ENCODE results near the gene CLEC16A.

Gene CLEC16A

GRCh38 chr16:11117576-11118211 lies 173.3 kb downstream of the CLEC16A start:
- Histone ChIP-seq H3K36me3 (ENCODE audit: control insufficient read depth, insufficient read depth, low read length) (no peaks in the 10 kb centered on the region), H4K8ac (ENCODE audit: low read depth, low read length) (no peak overlapping the region)
- no CpG with 5 or more reads among the region's 5 CpGs for WGBS (ENCODE audit: extremely low coverage, insufficient coverage, low lambda C conversion rate)

DNA sequence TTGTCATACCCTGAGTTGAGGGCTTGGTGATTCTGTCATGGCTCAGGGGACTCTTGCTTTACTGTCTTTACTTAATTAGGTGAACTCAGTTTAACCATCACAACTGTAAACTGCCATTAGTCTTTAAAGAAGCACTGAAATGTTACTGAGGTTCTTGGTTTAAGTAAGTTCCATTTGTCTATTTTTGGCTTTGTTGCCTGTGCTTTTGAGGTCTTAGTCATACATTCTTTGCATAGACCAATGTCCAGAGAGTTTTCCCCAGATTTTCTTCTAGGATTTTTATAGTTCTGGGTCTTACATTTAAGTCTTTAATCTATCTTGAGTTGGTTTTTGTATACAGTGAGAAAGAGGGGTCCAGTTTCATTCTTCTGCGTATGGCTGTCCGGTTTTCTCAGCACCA lies 174.1 kb downstream of the CLEC16A start:
- H3K79me1 ChIP-seq (ENCODE audit: low read length) = no peaks in the 10 kb centered on the region
- H3K23ac ChIP-seq (ENCODE audit: low read length) = no peak overlapping the region
- WGBS (ENCODE audit: extremely low coverage, insufficient coverage, low lambda C conversion rate) = no CpG with 5 or more reads among the region's 2 CpGs
- no peak overlapping the region for H2BK120ac ChIP-seq (ENCODE audit: low read depth, low read length)
- H3K4me2 ChIP-seq (ENCODE audit: low read length) = no peak overlapping the region
- H3K4me3 ChIP-seq (ENCODE audit: low read length) = no peak overlapping the region
- H3K4me1 ChIP-seq (ENCODE audit: control insufficient read depth, low read depth, low read length) = peaks cover 4% of the 10 kb centered on the region
- DNase-seq = no peak
- H3K56ac ChIP-seq (ENCODE audit: low read length) = no peak overlapping the region
- H3K9ac ChIP-seq (ENCODE audit: low read length) = no peak overlapping the region
- H2BK15ac ChIP-seq (replicated peaks; ENCODE audit: low read depth) = no peak overlapping the region
- no peak overlapping the region for H2AK5ac ChIP-seq (ENCODE audit: low read length)
- no peak overlapping the region for H4K8ac ChIP-seq (ENCODE audit: low read depth, low read length)
- no peaks in the 10 kb centered on the region for H3K27me3 ChIP-seq (ENCODE audit: insufficient read depth, low read length, poor library complexity)
- no peak overlapping the region for H4K5ac ChIP-seq (ENCODE audit: low read length)
- H3K4ac ChIP-seq (ENCODE audit: low read depth, low read length) = no peak overlapping the region
- no peak overlapping the region for H3K27ac ChIP-seq (ENCODE audit: low read depth, low read length)
- H3K79me2 ChIP-seq (ENCODE audit: control insufficient read depth, insufficient read depth, low read length) = no peaks in the 10 kb centered on the region
- no peak overlapping the region for H3K18ac ChIP-seq (ENCODE audit: low read length)
- no peak overlapping the region for H2BK5ac ChIP-seq (ENCODE audit: low read length)
- no peaks in the 10 kb centered on the region for H3K36me3 ChIP-seq (ENCODE audit: control insufficient read depth, insufficient read depth, low read length)

More at GRCh38 chr16:11117576-11118211, 173.3 kb downstream of the CLEC16A start:
- H3K4ac ChIP-seq (ENCODE audit: low read depth, low read length) = no peak overlapping the region
- H4K5ac ChIP-seq (ENCODE audit: low read length) = no peak overlapping the region
- H3K27ac ChIP-seq (ENCODE audit: low read depth, low read length) = no peak overlapping the region
- no peaks in the 10 kb centered on the region for H3K79me1 ChIP-seq (ENCODE audit: low read length)
- H3K4me3 ChIP-seq (ENCODE audit: low read length) = no peak overlapping the region
- no peak overlapping the region for H3K9ac ChIP-seq (ENCODE audit: low read length)
- H3K23ac ChIP-seq (ENCODE audit: low read length) = no peak overlapping the region
- H2AK5ac ChIP-seq (ENCODE audit: low read length) = no peak overlapping the region
- H3K18ac ChIP-seq (ENCODE audit: low read length) = no peak overlapping the region
- H2BK15ac ChIP-seq (replicated peaks; ENCODE audit: low read depth) = no peak overlapping the region
- H2BK120ac ChIP-seq (ENCODE audit: low read depth, low read length) = no peak overlapping the region
- H3K27me3 ChIP-seq (ENCODE audit: insufficient read depth, low read length, poor library complexity) = no peaks in the 10 kb centered on the region
- no peak for DNase-seq
- no peak overlapping the region for H3K4me2 ChIP-seq (ENCODE audit: low read length)
- H3K4me1 ChIP-seq (ENCODE audit: control insufficient read depth, low read depth, low read length) = peaks cover 4% of the 10 kb centered on the region
- no peak overlapping the region for H3K56ac ChIP-seq (ENCODE audit: low read length)
- no peaks in the 10 kb centered on the region for H3K79me2 ChIP-seq (ENCODE audit: control insufficient read depth, insufficient read depth, low read length)
- H2BK5ac ChIP-seq (ENCODE audit: low read length) = no peak overlapping the region

DNA sequence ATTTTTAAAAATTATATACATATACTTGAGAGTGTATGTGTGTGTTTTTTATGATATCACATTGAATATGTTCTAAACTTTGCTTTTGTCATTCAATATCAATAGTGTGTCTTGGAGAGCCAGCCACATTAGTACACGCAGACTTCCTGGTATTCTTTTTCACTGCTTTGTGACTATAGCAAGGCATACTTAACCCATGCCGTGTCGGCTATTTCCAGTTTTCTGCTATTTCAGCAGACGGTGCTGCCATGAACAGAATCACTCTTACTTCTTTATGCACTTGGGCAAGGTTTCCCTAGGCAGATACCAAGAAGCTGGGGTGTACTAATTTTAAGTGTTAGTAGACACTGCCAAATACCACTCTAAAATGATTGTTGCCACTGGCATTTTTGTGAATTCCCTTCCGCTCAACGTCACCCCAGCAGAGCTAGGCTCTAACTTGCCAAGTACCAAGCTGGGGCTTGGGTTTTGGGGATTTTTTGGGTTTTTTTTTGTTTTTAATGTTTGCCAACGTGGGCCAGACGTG lies 176.8 kb downstream of the CLEC16A start:
- H3K27me3 ChIP-seq (ENCODE audit: insufficient read depth, low read length, poor library complexity) = no peaks in the 10 kb centered on the region
- H3K79me1 ChIP-seq (ENCODE audit: low read length) = no peaks in the 10 kb centered on the region
- no peak overlapping the region for H3K4me3 ChIP-seq (ENCODE audit: low read length)
- no peak overlapping the region for H4K5ac ChIP-seq (ENCODE audit: low read length)
- no peak overlapping the region for H3K18ac ChIP-seq (ENCODE audit: low read length)
- H3K56ac ChIP-seq (ENCODE audit: low read length) = no peak overlapping the region
- H3K23ac ChIP-seq (ENCODE audit: low read length) = no peak overlapping the region
- no peaks in the 10 kb centered on the region for H3K36me3 ChIP-seq (ENCODE audit: control insufficient read depth, insufficient read depth, low read length)
- WGBS (ENCODE audit: extremely low coverage, insufficient coverage, low lambda C conversion rate) = no CpG with 5 or more reads among the region's 8 CpGs
- H3K4me1 ChIP-seq (ENCODE audit: control insufficient read depth, low read depth, low read length) = no peaks in the 10 kb centered on the region
- no peak overlapping the region for H3K27ac ChIP-seq (ENCODE audit: low read depth, low read length)
- H3K4ac ChIP-seq (ENCODE audit: low read depth, low read length) = no peak overlapping the region
- no peak overlapping the region for H3K4me2 ChIP-seq (ENCODE audit: low read length)
- H3K9ac ChIP-seq (ENCODE audit: low read length) = no peak overlapping the region
- H2BK5ac ChIP-seq (ENCODE audit: low read length) = no peak overlapping the region
- no peak overlapping the region for H4K8ac ChIP-seq (ENCODE audit: low read depth, low read length)
- no peaks in the 10 kb centered on the region for H3K79me2 ChIP-seq (ENCODE audit: control insufficient read depth, insufficient read depth, low read length)
- DNase-seq = no peak
- H2BK120ac ChIP-seq (ENCODE audit: low read depth, low read length) = no peak overlapping the region
- no peak overlapping the region for H2BK15ac ChIP-seq (replicated peaks; ENCODE audit: low read depth)
- no peak overlapping the region for H2AK5ac ChIP-seq (ENCODE audit: low read length)

DNA sequence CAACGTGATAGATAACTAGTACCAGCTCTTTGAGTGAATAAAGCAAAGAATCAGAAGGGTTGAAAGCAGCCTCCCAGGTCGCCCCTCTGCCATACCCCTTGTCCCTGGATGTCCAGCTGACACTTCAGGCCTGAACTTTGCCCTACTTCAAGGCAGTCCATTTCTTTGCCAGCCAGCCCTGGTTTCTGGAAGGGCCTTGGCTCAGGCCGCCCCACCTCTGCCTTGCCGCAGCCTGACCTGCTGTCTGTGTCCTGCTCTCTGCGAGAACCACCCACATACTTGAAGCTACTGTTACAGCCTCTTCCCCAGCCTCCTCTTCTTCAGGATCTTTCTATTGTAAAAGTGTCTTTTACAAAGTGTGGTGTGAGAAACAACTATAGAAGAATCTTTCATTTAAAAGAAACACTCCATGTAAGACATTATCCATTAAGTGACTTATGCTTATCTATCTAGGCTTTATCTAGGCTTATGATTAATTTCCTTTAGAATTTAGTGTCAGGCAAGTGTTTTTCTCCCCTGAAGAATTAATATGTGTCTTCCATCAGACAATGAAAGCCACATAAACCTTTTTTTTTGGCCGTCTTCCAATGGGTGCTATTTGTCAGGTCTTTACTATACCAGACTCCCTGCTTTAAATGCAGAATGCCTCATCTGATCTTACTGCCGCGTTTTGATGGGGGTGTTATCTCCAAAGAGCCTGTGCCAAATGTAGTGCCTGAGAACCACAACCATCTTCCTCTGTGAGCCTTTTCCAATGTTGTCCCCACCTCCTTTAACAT lies 177.7 kb downstream of the CLEC16A start:
- WGBS (ENCODE audit: extremely low coverage, insufficient coverage, low lambda C conversion rate) = no CpG with 5 or more reads among the region's 8 CpGs
- Histone ChIP-seq H3K9ac (ENCODE audit: low read length) (no peak overlapping the region), H3K4me2 (ENCODE audit: low read length) (no peak overlapping the region), H3K23ac (ENCODE audit: low read length) (no peak overlapping the region), H3K18ac (ENCODE audit: low read length) (no peak overlapping the region), H3K4ac (ENCODE audit: low read depth, low read length) (no peak overlapping the region), H2BK120ac (ENCODE audit: low read depth, low read length) (no peak overlapping the region), H4K8ac (ENCODE audit: low read depth, low read length) (no peak overlapping the region), H3K79me1 (ENCODE audit: low read length) (no peaks in the 10 kb centered on the region), H2BK5ac (ENCODE audit: low read length) (no peak overlapping the region), H4K5ac (ENCODE audit: low read length) (no peak overlapping the region), H2BK15ac (replicated peaks; ENCODE audit: low read depth) (no peak overlapping the region), H3K27me3 (ENCODE audit: insufficient read depth, low read length, poor library complexity) (no peaks in the 10 kb centered on the region), H2AK5ac (ENCODE audit: low read length) (no peak overlapping the region), H3K36me3 (ENCODE audit: control insufficient read depth, insufficient read depth, low read length) (no peaks in the 10 kb centered on the region), H3K56ac (ENCODE audit: low read length) (no peak overlapping the region), H3K27ac (ENCODE audit: low read depth, low read length) (no peak overlapping the region), H3K79me2 (ENCODE audit: control insufficient read depth, insufficient read depth, low read length) (no peaks in the 10 kb centered on the region), H3K4me3 (ENCODE audit: low read length) (no peak overlapping the region), H3K4me1 (ENCODE audit: control insufficient read depth, low read depth, low read length) (no peaks in the 10 kb centered on the region)
- DNase-seq = no peak

- Histone ChIP-seq H3K4ac (ENCODE audit: low read depth, low read length) (no peak overlapping the region), H3K4me3 (ENCODE audit: low read length) (no peak overlapping the region), H4K5ac (ENCODE audit: low read length) (no peak overlapping the region), H3K4me1 (ENCODE audit: control insufficient read depth, low read depth, low read length) (peaks cover 3% of the 10 kb centered on the region), H3K23ac (ENCODE audit: low read length) (no peak overlapping the region), H3K4me2 (ENCODE audit: low read length) (no peak overlapping the region), H2AK5ac (ENCODE audit: low read length) (no peak overlapping the region), H3K27ac (ENCODE audit: low read depth, low read length) (no peak overlapping the region), H3K27me3 (ENCODE audit: insufficient read depth, low read length, poor library complexity) (no peaks in the 10 kb centered on the region), H3K79me1 (ENCODE audit: low read length) (no peaks in the 10 kb centered on the region), H2BK5ac (ENCODE audit: low read length) (no peak overlapping the region), H3K36me3 (ENCODE audit: control insufficient read depth, insufficient read depth, low read length) (no peaks in the 10 kb centered on the region), H2BK15ac (replicated peaks; ENCODE audit: low read depth) (no peak overlapping the region), H3K79me2 (ENCODE audit: control insufficient read depth, insufficient read depth, low read length) (no peaks in the 10 kb centered on the region), H3K56ac (ENCODE audit: low read length) (no peak overlapping the region), H2BK120ac (ENCODE audit: low read depth, low read length) (no peak overlapping the region), H3K9ac (ENCODE audit: low read length) (no peak overlapping the region), H4K8ac (ENCODE audit: low read depth, low read length) (no peak overlapping the region), H3K18ac (ENCODE audit: low read length) (no peak overlapping the region)
- WGBS (ENCODE audit: extremely low coverage, insufficient coverage, low lambda C conversion rate) = no CpG with 5 or more reads among the region's 11 CpGs
- no peak for DNase-seq
Measured at GRCh38 chr16:11123666-11124065, 179.3 kb downstream of the CLEC16A start.
